IPS-20b (cell line): ENCODE data around the gene PDXK.

Experiments
- H3K27ac ChIP-seq: one replicate; pipeline ENCODE4 v1.5.1; 2013; ENCODE audit warnings: low read length
- H3K27me3 ChIP-seq: 2 replicates; pipeline ENCODE4 v1.6.1; 2013; ENCODE audit warnings: mild to moderate bottlenecking, low read length, inconsistent platforms; ENCODE audit not compliant: insufficient read depth
- H3K36me3 ChIP-seq: 2 replicates; pipeline ENCODE4 v1.6.1; 2013; ENCODE audit warnings: low read depth, mild to moderate bottlenecking, inconsistent platforms, low read length, moderate library complexity; ENCODE audit not compliant: insufficient read depth
- H3K4me1 ChIP-seq: 2 replicates; pipeline ENCODE4 v1.6.1; 2013; ENCODE audit warnings: mild to moderate bottlenecking, control low read depth, inconsistent platforms, low read length, moderate library complexity; ENCODE audit not compliant: insufficient read depth
- H3K4me3 ChIP-seq: 2 replicates; pipeline ENCODE4 v1.5.1; 2013; ENCODE audit warnings: mild to moderate bottlenecking, low read length, inconsistent platforms
- H3K9ac ChIP-seq: 2 replicates; pipeline ENCODE4 v1.6.1; 2013; ENCODE audit warnings: low read depth, mild to moderate bottlenecking, inconsistent platforms, low read length, moderate library complexity
- H3K9me3 ChIP-seq: 2 replicates; pipeline ENCODE4 v1.6.1; 2013; ENCODE audit warnings: mild to moderate bottlenecking, low read depth, low read length, inconsistent platforms; ENCODE audit not compliant: insufficient read depth

The PDXK gene

DNA sequence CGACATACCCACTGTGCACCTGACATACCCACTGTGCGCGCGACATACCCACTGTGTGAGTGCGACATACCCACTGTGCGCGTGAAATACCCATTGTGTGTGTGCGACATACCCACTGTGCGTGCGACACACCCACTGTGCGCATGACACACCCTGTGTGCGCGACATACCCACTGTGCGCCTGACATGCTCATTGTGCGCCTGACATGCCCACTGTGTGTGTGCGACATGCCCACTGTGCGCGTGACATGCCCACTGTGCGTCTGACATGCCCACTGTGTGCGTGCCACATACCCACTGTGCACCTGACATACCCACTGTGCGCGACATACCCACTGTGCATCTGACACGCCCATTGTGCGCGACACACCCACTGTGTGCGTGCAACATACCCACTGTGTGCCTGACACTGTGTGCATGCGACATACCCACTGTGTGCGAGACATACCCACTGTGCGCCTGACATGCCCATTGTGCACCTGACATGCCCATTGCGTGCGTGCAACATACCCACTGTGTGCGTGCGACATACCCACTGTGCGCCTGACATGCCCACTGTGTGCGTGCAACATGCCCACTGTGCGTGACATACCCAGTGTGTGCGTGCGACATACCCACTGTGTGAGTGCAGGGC is 68.0 kb downstream of the PDXK start:
- no peaks in the 10 kb centered on the region for H3K4me1 ChIP-seq
- H3K36me3 ChIP-seq, result peaks cover 14% of the 10 kb centered on the region
- H3K9ac ChIP-seq, result no peak overlapping the region
- H3K27ac ChIP-seq, result no peak overlapping the region
- H3K27me3 ChIP-seq, result no peaks in the 10 kb centered on the region; the same call in 1 of the 2 replicates
- no peak overlapping the region for H3K4me3 ChIP-seq
- no peaks in the 10 kb centered on the region for H3K9me3 ChIP-seq

DNA sequence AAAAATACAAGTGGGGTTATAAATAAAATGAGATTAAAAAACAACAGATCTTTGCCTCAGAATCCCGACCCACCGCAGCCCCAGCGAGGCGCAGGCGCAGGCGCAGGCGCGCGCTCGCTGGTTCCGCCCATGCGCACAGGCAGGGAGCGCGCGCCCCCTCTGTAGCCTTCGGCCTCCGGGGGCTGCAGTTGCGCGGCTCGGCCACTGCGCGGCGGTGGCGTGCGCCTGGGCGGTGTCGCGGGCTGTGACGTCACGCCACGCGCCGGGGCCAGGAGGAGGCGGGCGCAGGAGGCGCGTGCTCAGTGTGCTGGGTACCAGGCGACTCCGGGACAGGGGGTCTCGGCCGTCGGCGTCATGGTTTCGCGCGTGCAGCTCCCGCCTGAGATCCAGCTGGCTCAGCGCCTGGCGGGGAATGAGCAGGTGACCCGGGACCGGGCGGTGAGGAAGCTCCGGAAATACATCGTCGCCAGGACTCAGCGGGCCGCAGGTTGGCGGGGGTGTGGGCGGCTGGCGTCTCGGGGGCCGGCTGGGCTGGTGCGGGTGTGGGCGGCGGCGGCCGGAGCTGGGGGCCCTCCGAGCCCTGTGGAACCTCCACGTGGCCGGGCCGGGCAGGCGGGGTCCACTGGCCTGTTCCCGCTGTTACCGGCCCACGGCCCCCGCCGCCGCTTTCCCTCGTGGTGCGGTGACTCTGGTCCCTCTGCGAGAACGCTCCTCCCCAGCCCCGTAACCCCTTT is 70.5 kb downstream of the PDXK start, which contains the start of gene RRP1:
RRP1 (plus strand) TSS at position 302 of the 734 bp plus-strand sequence; CDS start at position 355, 53 bp downstream.
- peak within 1 kb of the TSS; percentile 71 for H3K27ac ChIP-seq
- H3K27me3 ChIP-seq, result no peaks in the 10 kb centered on the region; the same call in 1 of the 2 replicates
- no peaks in the 10 kb centered on the region for H3K4me1 ChIP-seq
- H3K9me3 ChIP-seq, result no peaks in the 10 kb centered on the region
- H3K4me3 ChIP-seq, result peak within 1 kb of the TSS; percentile 100
- peaks cover 39% of the 10 kb centered on the region for H3K36me3 ChIP-seq
- H3K9ac ChIP-seq, result peak within 1 kb of the TSS; percentile 97

DNA sequence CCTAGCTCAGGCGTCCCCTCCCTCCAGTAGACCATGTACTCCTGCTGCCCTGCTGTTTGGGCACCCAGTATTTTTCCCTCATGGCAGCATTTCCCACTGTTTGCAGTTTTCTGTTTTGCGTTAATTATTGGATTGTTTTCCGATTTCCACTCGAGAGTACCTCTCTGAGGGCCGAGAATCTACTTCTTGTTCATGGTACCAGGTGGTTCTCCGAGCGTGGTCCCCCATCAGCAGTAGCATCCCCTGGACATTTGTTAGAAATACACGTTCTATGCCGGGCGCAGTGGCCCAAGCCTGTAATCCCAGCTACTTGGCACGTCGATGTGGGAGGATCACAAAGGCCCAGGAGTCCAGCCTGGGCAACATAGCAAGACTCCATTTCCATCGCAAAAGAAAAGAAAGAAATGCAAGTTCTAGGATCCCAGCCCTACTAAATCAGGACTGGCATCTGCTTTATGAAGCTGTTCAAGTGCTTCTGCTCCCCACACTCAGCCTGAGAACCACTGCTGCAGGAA is 71.1 kb downstream of the PDXK start:
- Histone ChIP-seq H3K9ac (peak overlapping the region; percentile 97), H3K9me3 (no peaks in the 10 kb centered on the region), H3K4me3 (peak overlapping the region; percentile 100), H3K4me1 (no peaks in the 10 kb centered on the region), H3K36me3 (peaks cover 46% of the 10 kb centered on the region), H3K27me3 (no peaks in the 10 kb centered on the region; the same call in 1 of the 2 replicates), H3K27ac (no peak overlapping the region)

DNA sequence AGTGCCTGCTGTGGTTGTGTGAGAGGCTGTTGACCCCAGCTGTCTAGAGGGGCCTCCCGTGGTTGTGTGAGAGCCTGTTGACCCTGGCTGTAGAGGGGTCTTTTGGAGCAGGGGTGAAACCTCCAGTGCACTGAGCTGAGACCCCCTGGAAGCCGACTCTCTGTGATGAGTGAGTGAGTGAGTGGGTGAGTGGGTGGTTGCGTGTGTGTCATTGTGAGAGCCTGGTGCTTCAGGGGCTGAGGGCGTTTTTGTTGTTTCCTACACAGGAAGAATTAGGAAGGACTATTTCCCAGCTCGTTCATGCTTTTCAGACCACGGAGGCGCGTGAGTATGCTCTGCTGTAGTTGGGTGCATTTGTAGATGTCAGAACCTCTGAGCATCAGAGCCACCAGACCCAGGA is 73.5 kb downstream of the PDXK start:
- Histone ChIP-seq H3K27ac (no peak overlapping the region), H3K9ac (no peak overlapping the region), H3K36me3 (peaks cover 69% of the 10 kb centered on the region), H3K4me3 (no peak overlapping the region), H3K9me3 (no peaks in the 10 kb centered on the region), H3K27me3 (no peaks in the 10 kb centered on the region), H3K4me1 (no peaks in the 10 kb centered on the region)

DNA sequence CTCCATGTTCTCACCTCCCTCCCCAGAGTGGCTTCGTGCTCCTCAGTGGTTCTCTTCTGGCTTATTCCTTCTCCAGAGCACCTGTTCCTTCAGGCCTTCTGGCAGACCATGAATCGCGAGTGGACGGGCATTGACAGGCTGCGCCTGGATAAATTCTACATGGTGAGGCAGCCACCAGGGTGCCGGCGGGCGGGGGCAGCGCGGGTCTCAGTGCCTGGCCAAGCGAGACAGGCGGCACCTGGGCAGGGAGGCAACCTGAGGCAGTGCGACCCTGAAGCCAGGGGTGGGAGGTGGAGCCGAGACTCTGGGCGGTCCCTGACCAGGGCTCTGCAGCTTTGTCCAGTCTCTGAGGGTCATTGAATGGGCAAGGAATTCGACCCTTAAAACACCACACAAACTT is 74.3 kb downstream of the PDXK start:
- Histone ChIP-seq H3K36me3 (peaks cover 77% of the 10 kb centered on the region), H3K27ac (no peak overlapping the region), H3K9ac (no peak overlapping the region), H3K27me3 (no peaks in the 10 kb centered on the region), H3K9me3 (no peaks in the 10 kb centered on the region), H3K4me3 (no peak overlapping the region), H3K4me1 (no peaks in the 10 kb centered on the region)

DNA sequence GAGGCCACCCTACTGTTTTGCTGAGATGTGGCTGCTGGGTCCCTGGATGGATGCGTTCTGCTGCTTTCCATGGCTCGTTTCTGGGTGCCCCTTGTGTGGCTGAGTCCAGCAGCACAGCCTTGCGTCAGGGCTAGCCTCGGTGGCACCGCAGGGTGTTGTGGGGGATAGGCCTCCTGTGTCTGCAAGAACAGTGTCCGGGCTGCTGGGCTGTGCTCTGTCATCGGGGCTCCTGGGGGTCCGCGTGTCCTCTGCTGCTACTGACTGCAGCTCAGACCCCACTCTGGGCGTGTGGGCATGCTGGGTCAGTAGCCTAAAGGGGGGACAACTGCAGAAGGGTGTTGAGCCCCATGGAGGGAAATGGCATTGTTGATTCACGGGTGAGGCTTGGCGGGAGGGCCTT is 75.4 kb downstream of the PDXK start:
- no peaks in the 10 kb centered on the region for H3K9me3 ChIP-seq
- H3K36me3 ChIP-seq, result peaks cover 88% of the 10 kb centered on the region
- H3K4me1 ChIP-seq, result no peaks in the 10 kb centered on the region
- no peak overlapping the region for H3K9ac ChIP-seq
- H3K27me3 ChIP-seq, result no peaks in the 10 kb centered on the region
- no peak overlapping the region for H3K27ac ChIP-seq
- H3K4me3 ChIP-seq, result no peak overlapping the region

DNA sequence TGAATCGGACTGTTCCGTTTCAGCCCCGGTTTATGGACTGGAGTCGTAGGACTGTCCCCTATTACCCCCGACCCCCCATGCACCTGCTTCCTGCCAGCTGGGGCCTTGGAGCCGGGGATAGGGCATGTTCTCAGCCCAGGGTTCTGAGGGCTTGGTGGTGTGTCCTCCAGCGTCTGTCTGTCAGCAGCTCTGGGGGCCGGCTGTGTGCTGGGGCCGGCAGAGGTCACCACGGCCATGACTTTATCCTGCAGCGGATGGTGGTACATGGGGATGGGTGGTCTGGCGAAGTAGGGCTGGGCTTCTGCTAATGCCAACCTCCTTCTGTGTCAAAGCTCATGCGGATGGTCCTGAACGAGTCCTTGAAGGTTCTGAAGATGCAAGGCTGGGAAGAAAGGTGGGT is 75.9 kb downstream of the PDXK start:
- Histone ChIP-seq H3K9ac (no peak overlapping the region), H3K27me3 (no peaks in the 10 kb centered on the region), H3K9me3 (no peaks in the 10 kb centered on the region), H3K4me1 (no peaks in the 10 kb centered on the region), H3K36me3 (peaks cover 94% of the 10 kb centered on the region), H3K27ac (no peak overlapping the region), H3K4me3 (no peak overlapping the region)

DNA sequence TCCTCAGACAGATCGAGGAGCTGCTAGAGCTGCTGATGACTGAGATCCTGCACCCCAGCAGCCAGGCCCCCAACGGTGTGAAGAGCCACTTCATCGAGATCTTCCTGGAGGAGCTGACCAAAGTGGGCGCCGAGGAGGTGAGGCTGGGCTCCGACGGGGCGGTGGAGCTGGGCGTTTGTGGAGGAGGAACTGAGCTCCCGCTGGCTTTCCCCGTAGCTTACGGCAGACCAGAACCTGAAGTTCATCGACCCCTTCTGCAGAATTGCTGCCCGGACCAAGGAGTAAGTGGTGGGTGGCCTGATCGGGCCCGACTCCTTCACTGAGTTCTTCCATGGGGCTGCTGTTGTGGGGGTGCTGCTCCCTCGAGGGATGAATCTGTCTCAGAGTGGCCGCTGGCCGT is 78.5 kb downstream of the PDXK start:
- Histone ChIP-seq H3K4me1 (no peaks in the 10 kb centered on the region), H3K36me3 (peaks cover 100% of the 10 kb centered on the region), H3K27ac (no peak overlapping the region)

GRCh38 chr21:43797925-43798715 is 79.2 kb downstream of the PDXK start:
- Histone ChIP-seq H3K36me3 (peaks cover 100% of the 10 kb centered on the region), H3K4me3 (no peak overlapping the region)

More for the DNA sequence above, 78.5 kb downstream of the PDXK start:
- H3K9ac ChIP-seq, result no peak overlapping the region
- H3K9me3 ChIP-seq, result no peaks in the 10 kb centered on the region
- no peaks in the 10 kb centered on the region for H3K27me3 ChIP-seq
- H3K4me3 ChIP-seq, result no peak overlapping the region

GRCh38 chr21:43799301-43799840 is 80.4 kb downstream of the PDXK start:
- Histone ChIP-seq H3K9ac (no peak overlapping the region), H3K4me3 (no peak overlapping the region), H3K4me1 (no peaks in the 10 kb centered on the region), H3K9me3 (no peaks in the 10 kb centered on the region), H3K36me3 (peaks cover 100% of the 10 kb centered on the region), H3K27ac (no peak overlapping the region), H3K27me3 (no peaks in the 10 kb centered on the region)

More at GRCh38 chr21:43797925-43798715, 79.2 kb downstream of the PDXK start:
- Histone ChIP-seq H3K4me1 (no peaks in the 10 kb centered on the region), H3K27me3 (no peaks in the 10 kb centered on the region), H3K27ac (no peak overlapping the region), H3K9ac (no peak overlapping the region), H3K9me3 (no peaks in the 10 kb centered on the region)

DNA sequence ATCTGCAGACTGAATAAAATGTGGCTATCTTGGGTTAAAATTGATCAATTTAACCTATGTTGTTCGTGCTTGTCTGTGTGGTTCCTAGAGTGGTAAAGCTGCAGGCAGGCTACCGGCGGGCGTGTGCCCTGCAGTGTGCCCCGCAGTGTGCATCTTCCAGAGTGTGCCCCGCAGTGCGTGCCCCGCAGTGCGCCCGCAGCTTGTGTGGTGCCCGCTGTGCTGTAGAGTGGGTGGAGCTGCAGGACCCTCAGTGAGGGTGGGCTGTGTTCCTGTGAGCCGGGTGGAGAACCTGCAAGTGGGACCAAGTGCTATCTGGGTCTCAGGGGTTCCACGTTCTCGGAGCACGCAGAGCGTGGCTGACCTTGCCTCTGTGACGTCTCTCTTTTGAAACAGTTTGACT is 81.2 kb downstream of the PDXK start:
- no peaks in the 10 kb centered on the region for H3K9me3 ChIP-seq
- H3K27ac ChIP-seq, result no peak overlapping the region
- H3K4me1 ChIP-seq, result no peaks in the 10 kb centered on the region
- H3K27me3 ChIP-seq, result no peaks in the 10 kb centered on the region
- H3K4me3 ChIP-seq, result no peak overlapping the region
- no peak overlapping the region for H3K9ac ChIP-seq
- H3K36me3 ChIP-seq, result peaks cover 92% of the 10 kb centered on the region
